Measurements from ENCODE around the gene CYP24A1.

- TF ChIP-seq CTCF (IDR thresholded peaks at IDR 0.05) (no peak), POLR2A (IDR thresholded peaks at IDR 0.05) (no peak), EP300 (IDR thresholded peaks at IDR 0.05) (no peak)
Measured at GRCh38 chr20:54138427-54138826, 35.4 kb downstream of the CYP24A1 start.

All from ovary (tissue), 3 donors.